Osteoblast (primary cell): Measurements from ENCODE around the gene PARD6B. TPM values are rescaled to one million over a fixed set of nuclear protein-coding genes. Genes with fewer than 3 reads are reported as not detected.

Source experiments
- DNase-seq: peaks from one replicate; pipeline ENCODE4 v3.0.0; 2011; ENCODE audit warnings: low spot score, mixed read lengths; ENCODE audit not compliant: insufficient read length; ENCODE audit errors: missing footprints
- H2AFZ ChIP-seq: 2 replicates; pipeline ENCODE4 v1.6.0; 2011; ENCODE audit warnings: mild to moderate bottlenecking, low read length
- H3K27ac ChIP-seq: 2 replicates; pipeline ENCODE4 v1.5.1; 2011; ENCODE audit warnings: mild to moderate bottlenecking, low read depth, low read length, moderate library complexity
- H3K27me3 ChIP-seq: 2 replicates; pipeline ENCODE4 v1.6.0; 2012; ENCODE audit warnings: mild to moderate bottlenecking, control low read depth, inconsistent platforms, low read length, moderate library complexity; ENCODE audit not compliant: insufficient read depth
- H3K36me3 ChIP-seq: 2 replicates; pipeline ENCODE4 v1.5.1; 2011; ENCODE audit warnings: mild to moderate bottlenecking, low read length, control low read depth, moderate library complexity; ENCODE audit not compliant: insufficient read depth
- H3K4me1 ChIP-seq: 2 replicates; pipeline ENCODE4 v1.5.1; 2011; ENCODE audit warnings: mild to moderate bottlenecking, low read length, control low read depth, moderate library complexity; ENCODE audit not compliant: insufficient read depth
- H3K4me2 ChIP-seq: 2 replicates; pipeline ENCODE4 v1.6.0; 2011; ENCODE audit warnings: mild to moderate bottlenecking, low read length; ENCODE audit not compliant: insufficient read depth
- H3K4me3 ChIP-seq: fragments of 200-600 bp; sonication (generic); 3 replicates; pipeline ENCODE4 v1.5.1; 2012; ENCODE audit warnings: mild to moderate bottlenecking, low read length, inconsistent platforms; ENCODE audit not compliant: insufficient read depth
- H3K79me2 ChIP-seq: 2 replicates; pipeline ENCODE4 v1.6.0; 2012; ENCODE audit warnings: mild to moderate bottlenecking, low read length, control low read depth, inconsistent platforms; ENCODE audit not compliant: insufficient read depth
- H3K9me3 ChIP-seq: 2 replicates; pipeline ENCODE4 v1.5.1; 2011; ENCODE audit warnings: low read depth, low read length, control low read depth
- H4K20me1 ChIP-seq: 2 replicates; pipeline ENCODE4 v1.6.0; 2012; ENCODE audit warnings: mild to moderate bottlenecking, low read length, control low read depth; ENCODE audit not compliant: insufficient read depth
- total RNA-seq: library from RNA; depleted of rRNA; stranded (reverse); fragments of >200 nt; gene quantifications from 2 replicates; pipeline ENCODE4 v1.2.3, GENCODE V29; 2012
- TF ChIP-seq, protein P1 (sequence below): IDR thresholded peaks from 2 replicates; pipeline ENCODE4 v1.5.1; 2011; ENCODE audit warnings: mild to moderate bottlenecking, low read depth, low read length, moderate library complexity; ENCODE audit errors: extremely low read depth

PARD6B gene
- total RNA-seq, 1 donor, result 0.72 TPM

DNA sequence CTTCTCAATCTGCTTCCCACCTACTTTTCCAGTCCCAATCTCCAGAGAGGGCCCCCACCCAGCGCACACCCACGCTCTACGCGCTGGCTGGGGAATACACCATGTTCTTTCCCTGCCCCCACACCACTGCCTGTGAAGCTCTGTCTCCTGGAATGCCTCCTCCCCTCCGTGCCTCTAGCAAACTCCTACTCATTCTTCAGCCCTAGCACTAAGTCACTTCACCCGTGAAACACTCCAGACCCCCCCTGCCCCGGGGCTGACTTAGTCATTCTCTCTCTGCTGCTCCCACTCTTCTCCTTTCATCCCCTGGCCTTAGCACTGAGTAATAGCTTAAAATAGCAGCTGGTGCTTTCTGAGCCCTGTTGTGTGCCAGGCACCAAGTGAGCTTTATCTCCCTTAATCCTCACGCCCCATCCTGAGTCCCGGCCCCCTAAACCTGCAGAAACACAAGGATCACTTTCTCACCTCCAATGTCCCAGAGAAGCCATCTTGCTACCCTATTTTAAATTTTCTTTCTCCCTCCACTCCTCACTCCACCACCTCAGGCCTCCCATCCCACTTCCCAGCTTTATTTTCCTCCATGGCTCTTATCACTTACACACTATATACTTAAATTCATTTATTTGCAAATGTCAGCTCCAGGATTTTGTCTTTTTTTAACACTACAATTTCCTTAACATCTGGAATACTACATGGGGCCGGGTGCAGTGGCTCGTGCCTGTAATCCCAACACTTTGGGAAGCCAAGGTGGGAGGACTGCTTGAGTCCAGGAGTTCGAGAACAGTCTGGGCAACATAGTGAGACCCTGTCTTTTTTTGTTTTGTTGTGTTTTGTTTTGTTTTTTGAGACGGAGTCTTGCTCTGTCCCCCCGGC is 6.3 kb upstream of the PARD6B start:
- Histone ChIP-seq H3K79me2 (no peaks in the 10 kb centered on the region), H3K27me3 (no peaks in the 10 kb centered on the region), H2AFZ (peak overlapping the region; percentile 89), H3K4me3 (peak overlapping the region; percentile 53), H3K4me1 (peaks cover 48% of the 10 kb centered on the region), H3K9me3 (no peaks in the 10 kb centered on the region), H3K27ac (peak overlapping the region; percentile 79), H3K36me3 (no peaks in the 10 kb centered on the region), H4K20me1 (no peaks in the 10 kb centered on the region), H3K4me2 (peak overlapping the region; percentile 75)
- TF ChIP-seq, protein P1, sequence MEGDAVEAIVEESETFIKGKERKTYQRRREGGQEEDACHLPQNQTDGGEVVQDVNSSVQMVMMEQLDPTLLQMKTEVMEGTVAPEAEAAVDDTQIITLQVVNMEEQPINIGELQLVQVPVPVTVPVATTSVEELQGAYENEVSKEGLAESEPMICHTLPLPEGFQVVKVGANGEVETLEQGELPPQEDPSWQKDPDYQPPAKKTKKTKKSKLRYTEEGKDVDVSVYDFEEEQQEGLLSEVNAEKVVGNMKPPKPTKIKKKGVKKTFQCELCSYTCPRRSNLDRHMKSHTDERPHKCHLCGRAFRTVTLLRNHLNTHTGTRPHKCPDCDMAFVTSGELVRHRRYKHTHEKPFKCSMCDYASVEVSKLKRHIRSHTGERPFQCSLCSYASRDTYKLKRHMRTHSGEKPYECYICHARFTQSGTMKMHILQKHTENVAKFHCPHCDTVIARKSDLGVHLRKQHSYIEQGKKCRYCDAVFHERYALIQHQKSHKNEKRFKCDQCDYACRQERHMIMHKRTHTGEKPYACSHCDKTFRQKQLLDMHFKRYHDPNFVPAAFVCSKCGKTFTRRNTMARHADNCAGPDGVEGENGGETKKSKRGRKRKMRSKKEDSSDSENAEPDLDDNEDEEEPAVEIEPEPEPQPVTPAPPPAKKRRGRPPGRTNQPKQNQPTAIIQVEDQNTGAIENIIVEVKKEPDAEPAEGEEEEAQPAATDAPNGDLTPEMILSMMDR, result no peak
- peak; percentile 97 for DNase-seq

DNA sequence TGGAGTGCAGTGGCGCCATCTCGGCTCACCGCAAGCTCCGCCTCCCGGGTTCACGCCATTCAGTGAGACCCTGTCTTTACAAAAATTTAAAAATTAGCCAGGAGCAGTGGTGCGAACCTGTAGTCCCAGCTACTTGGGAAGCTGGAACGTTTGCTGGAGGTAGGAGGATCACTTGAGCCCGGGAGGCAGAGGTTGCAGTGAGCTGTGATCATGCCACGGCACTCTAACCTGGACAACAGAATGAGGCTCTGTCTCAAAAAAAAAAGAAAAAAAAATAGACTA is 5.7 kb upstream of the PARD6B start:
- Histone ChIP-seq H3K27me3 (no peaks in the 10 kb centered on the region), H3K4me2 (no peak overlapping the region), H3K79me2 (no peaks in the 10 kb centered on the region), H2AFZ (no peak overlapping the region), H3K36me3 (no peaks in the 10 kb centered on the region), H3K4me1 (peaks cover 54% of the 10 kb centered on the region), H3K9me3 (no peaks in the 10 kb centered on the region), H3K4me3 (no peak overlapping the region), H3K27ac (peak overlapping the region; percentile 79), H4K20me1 (no peaks in the 10 kb centered on the region)
- DNase-seq, result no peak
- TF ChIP-seq, protein P1, result no peak

DNA sequence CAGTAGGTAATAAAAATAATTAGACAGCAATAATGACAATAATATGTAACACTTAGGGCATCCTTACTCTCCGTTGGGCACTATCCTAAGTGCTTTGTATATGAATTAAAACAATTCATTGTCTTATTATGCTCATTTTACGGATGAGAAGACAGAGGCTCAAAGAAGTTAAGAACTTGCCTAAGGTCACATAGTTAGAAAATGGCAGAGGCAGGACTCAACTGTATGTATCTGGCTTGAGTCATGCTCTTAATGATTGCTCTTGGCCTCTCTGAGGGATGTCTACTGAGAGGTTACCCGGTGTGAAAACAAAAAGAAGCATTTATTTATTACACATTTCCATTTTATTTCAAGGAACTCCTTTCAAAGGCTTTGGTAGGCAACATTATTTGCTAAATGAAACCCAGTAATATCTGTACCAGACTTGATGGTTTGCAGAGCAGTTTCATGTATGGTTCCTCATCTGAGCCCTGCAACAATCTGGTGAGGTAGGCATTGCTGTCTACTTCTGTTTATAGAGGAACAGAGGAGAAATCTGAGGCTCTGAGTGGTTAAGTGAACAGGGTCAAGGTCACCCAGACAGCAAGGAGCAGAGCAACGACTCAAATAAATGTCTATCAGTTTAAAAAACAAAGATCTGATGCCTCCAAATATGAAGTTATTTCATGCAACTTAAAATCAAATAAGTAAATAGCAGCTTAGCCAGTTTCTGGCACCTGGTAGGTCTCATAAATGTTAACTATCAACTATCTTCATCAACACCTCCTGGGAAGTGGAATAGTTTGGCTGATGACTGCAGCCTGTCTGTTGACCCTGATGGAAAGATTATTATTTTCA is 4.2 kb upstream of the PARD6B start:
- Histone ChIP-seq H3K9me3 (no peaks in the 10 kb centered on the region), H4K20me1 (no peaks in the 10 kb centered on the region), H3K79me2 (no peaks in the 10 kb centered on the region), H3K4me1 (peaks cover 52% of the 10 kb centered on the region), H2AFZ (no peak overlapping the region), H3K4me2 (peak overlapping the region; percentile 7), H3K4me3 (no peak overlapping the region), H3K27me3 (peaks cover 4% of the 10 kb centered on the region), H3K27ac (no peak overlapping the region), H3K36me3 (no peaks in the 10 kb centered on the region)
- TF ChIP-seq, protein P1, result no peak
- peak; percentile 52 for DNase-seq
